ENCODE measurements around the gene LRP1B.

The LRP1B gene

GRCh38 chr2:141923657-141924056, 207.2 kb downstream of the LRP1B start:
- Histone ChIP-seq H3K4me3 (ENCODE audit: low read length) (no peak overlapping the region), H3K9me3 (ENCODE audit: insufficient read depth, low read depth, low read length) (no peaks in the 10 kb centered on the region), H3K27me3 (ENCODE audit: insufficient read depth, low read length) (no peaks in the 10 kb centered on the region), H3K27ac (ENCODE audit: low read length) (no peak overlapping the region), H3K4me1 (ENCODE audit: insufficient read depth, low read length) (no peaks in the 10 kb centered on the region), H3K9ac (ENCODE audit: low read depth, low read length) (no peak overlapping the region), H3K36me3 (ENCODE audit: insufficient read depth, low read depth, low read length) (no peaks in the 10 kb centered on the region)

- Histone ChIP-seq H3K27ac (ENCODE audit: low read length) (no peak overlapping the region), H3K4me3 (ENCODE audit: low read length) (no peak overlapping the region), H3K9ac (ENCODE audit: low read depth, low read length) (no peak overlapping the region), H3K4me1 (ENCODE audit: insufficient read depth, low read length) (no peaks in the 10 kb centered on the region), H3K36me3 (ENCODE audit: insufficient read depth, low read depth, low read length) (no peaks in the 10 kb centered on the region), H3K9me3 (ENCODE audit: insufficient read depth, low read depth, low read length) (peaks cover 5% of the 10 kb centered on the region), H3K27me3 (ENCODE audit: insufficient read depth, low read length) (no peaks in the 10 kb centered on the region)
Measured at GRCh38 chr2:141911485-141912066, 219.2 kb downstream of the LRP1B start.

GRCh38 chr2:141906678-141907077, 224.1 kb downstream of the LRP1B start:
- H3K4me1 ChIP-seq (ENCODE audit: insufficient read depth, low read length), result no peaks in the 10 kb centered on the region

GRCh38 chr2:141900826-141901225, 230.0 kb downstream of the LRP1B start:
- Histone ChIP-seq H3K27ac (ENCODE audit: low read length) (no peak overlapping the region), H3K9ac (ENCODE audit: low read depth, low read length) (no peak overlapping the region), H3K36me3 (ENCODE audit: insufficient read depth, low read depth, low read length) (no peaks in the 10 kb centered on the region), H3K27me3 (ENCODE audit: insufficient read depth, low read length) (no peaks in the 10 kb centered on the region), H3K4me3 (ENCODE audit: low read length) (no peak overlapping the region), H3K9me3 (ENCODE audit: insufficient read depth, low read depth, low read length) (no peaks in the 10 kb centered on the region), H3K4me1 (ENCODE audit: insufficient read depth, low read length) (no peaks in the 10 kb centered on the region)

More at GRCh38 chr2:141906678-141907077, 224.1 kb downstream of the LRP1B start:
- no peak overlapping the region for H3K4me3 ChIP-seq (ENCODE audit: low read length)
- no peak overlapping the region for H3K9ac ChIP-seq (ENCODE audit: low read depth, low read length)
- H3K27ac ChIP-seq (ENCODE audit: low read length), result no peak overlapping the region
- no peaks in the 10 kb centered on the region for H3K9me3 ChIP-seq (ENCODE audit: insufficient read depth, low read depth, low read length)
- no peaks in the 10 kb centered on the region for H3K36me3 ChIP-seq (ENCODE audit: insufficient read depth, low read depth, low read length)
- H3K27me3 ChIP-seq (ENCODE audit: insufficient read depth, low read length), result no peaks in the 10 kb centered on the region

- H3K4me3 ChIP-seq (ENCODE audit: low read length), result no peak overlapping the region; the same call in 1 of the 2 replicates
- H3K27ac ChIP-seq (ENCODE audit: low read length), result no peak overlapping the region
- H3K9ac ChIP-seq (ENCODE audit: low read depth, low read length), result no peak overlapping the region
- H3K27me3 ChIP-seq (ENCODE audit: insufficient read depth, low read length), result no peaks in the 10 kb centered on the region
- no peaks in the 10 kb centered on the region for H3K4me1 ChIP-seq (ENCODE audit: insufficient read depth, low read length)
- H3K9me3 ChIP-seq (ENCODE audit: insufficient read depth, low read depth, low read length), result no peaks in the 10 kb centered on the region
- no peaks in the 10 kb centered on the region for H3K36me3 ChIP-seq (ENCODE audit: insufficient read depth, low read depth, low read length)
Measured at GRCh38 chr2:141899740-141900139, 231.1 kb downstream of the LRP1B start.

GRCh38 chr2:141889788-141890187, 241.0 kb downstream of the LRP1B start:
- Histone ChIP-seq H3K4me1 (ENCODE audit: insufficient read depth, low read length) (no peaks in the 10 kb centered on the region), H3K27ac (ENCODE audit: low read length) (no peak overlapping the region), H3K4me3 (ENCODE audit: low read length) (no peak overlapping the region), H3K9me3 (ENCODE audit: insufficient read depth, low read depth, low read length) (no peaks in the 10 kb centered on the region), H3K36me3 (ENCODE audit: insufficient read depth, low read depth, low read length) (no peaks in the 10 kb centered on the region), H3K27me3 (ENCODE audit: insufficient read depth, low read length) (no peaks in the 10 kb centered on the region), H3K9ac (ENCODE audit: low read depth, low read length) (no peak overlapping the region)

- Histone ChIP-seq H3K27ac (ENCODE audit: low read length) (no peak overlapping the region), H3K9ac (ENCODE audit: low read depth, low read length) (no peak overlapping the region), H3K9me3 (ENCODE audit: insufficient read depth, low read depth, low read length) (no peaks in the 10 kb centered on the region), H3K27me3 (ENCODE audit: insufficient read depth, low read length) (no peaks in the 10 kb centered on the region), H3K36me3 (ENCODE audit: insufficient read depth, low read depth, low read length) (no peaks in the 10 kb centered on the region), H3K4me3 (ENCODE audit: low read length) (no peak overlapping the region), H3K4me1 (ENCODE audit: insufficient read depth, low read length) (no peaks in the 10 kb centered on the region)
Measured at GRCh38 chr2:141888987-141889555, 241.7 kb downstream of the LRP1B start.

- Histone ChIP-seq H3K9ac (ENCODE audit: low read depth, low read length) (no peak overlapping the region), H3K27me3 (ENCODE audit: insufficient read depth, low read length) (no peaks in the 10 kb centered on the region), H3K9me3 (ENCODE audit: insufficient read depth, low read depth, low read length) (no peaks in the 10 kb centered on the region)
Measured at GRCh38 chr2:141887363-141887762, 243.5 kb downstream of the LRP1B start.

GRCh38 chr2:141878016-141878415, 252.8 kb downstream of the LRP1B start:
- H3K9ac ChIP-seq (ENCODE audit: low read depth, low read length), result no peak overlapping the region
- no peaks in the 10 kb centered on the region for H3K36me3 ChIP-seq (ENCODE audit: insufficient read depth, low read depth, low read length)
- no peak overlapping the region for H3K4me3 ChIP-seq (ENCODE audit: low read length)
- H3K9me3 ChIP-seq (ENCODE audit: insufficient read depth, low read depth, low read length), result no peaks in the 10 kb centered on the region
- H3K27ac ChIP-seq (ENCODE audit: low read length), result no peak overlapping the region
- H3K4me1 ChIP-seq (ENCODE audit: insufficient read depth, low read length), result peaks cover 9% of the 10 kb centered on the region; the same call in 1 of the 2 replicates
- H3K27me3 ChIP-seq (ENCODE audit: insufficient read depth, low read length), result no peaks in the 10 kb centered on the region

More at GRCh38 chr2:141887363-141887762, 243.5 kb downstream of the LRP1B start:
- Histone ChIP-seq H3K4me3 (ENCODE audit: low read length) (no peak overlapping the region), H3K4me1 (ENCODE audit: insufficient read depth, low read length) (no peaks in the 10 kb centered on the region), H3K27ac (ENCODE audit: low read length) (no peak overlapping the region), H3K36me3 (ENCODE audit: insufficient read depth, low read depth, low read length) (no peaks in the 10 kb centered on the region)

- H3K9ac ChIP-seq (ENCODE audit: low read depth, low read length), result peak overlapping the region; percentile 36; the same call in 1 of the 2 replicates
- no peaks in the 10 kb centered on the region for H3K9me3 ChIP-seq (ENCODE audit: insufficient read depth, low read depth, low read length)
- peak overlapping the region; percentile 52 for H3K4me3 ChIP-seq (ENCODE audit: low read length)
- peak overlapping the region; percentile 28 for H3K27ac ChIP-seq (ENCODE audit: low read length)
- H3K27me3 ChIP-seq (ENCODE audit: insufficient read depth, low read length), result no peaks in the 10 kb centered on the region
- peaks cover 27% of the 10 kb centered on the region for H3K4me1 ChIP-seq (ENCODE audit: insufficient read depth, low read length)
- no peaks in the 10 kb centered on the region for H3K36me3 ChIP-seq (ENCODE audit: insufficient read depth, low read depth, low read length)
Measured at GRCh38 chr2:141871913-141872634, 258.7 kb downstream of the LRP1B start.

- H3K4me3 ChIP-seq (ENCODE audit: low read length), result no peak overlapping the region
- no peaks in the 10 kb centered on the region for H3K27me3 ChIP-seq (ENCODE audit: insufficient read depth, low read length)
- H3K9me3 ChIP-seq (ENCODE audit: insufficient read depth, low read depth, low read length), result no peaks in the 10 kb centered on the region
Measured at GRCh38 chr2:141869572-141869971, 261.2 kb downstream of the LRP1B start.

GRCh38 chr2:141863964-141864363, 266.9 kb downstream of the LRP1B start:
- Histone ChIP-seq H3K4me1 (ENCODE audit: insufficient read depth, low read length) (no peaks in the 10 kb centered on the region), H3K9me3 (ENCODE audit: insufficient read depth, low read depth, low read length) (no peaks in the 10 kb centered on the region), H3K36me3 (ENCODE audit: insufficient read depth, low read depth, low read length) (no peaks in the 10 kb centered on the region), H3K27me3 (ENCODE audit: insufficient read depth, low read length) (no peaks in the 10 kb centered on the region), H3K27ac (ENCODE audit: low read length) (no peak overlapping the region), H3K4me3 (ENCODE audit: low read length) (no peak overlapping the region), H3K9ac (ENCODE audit: low read depth, low read length) (no peak overlapping the region)

More at GRCh38 chr2:141869572-141869971, 261.2 kb downstream of the LRP1B start:
- H3K4me1 ChIP-seq (ENCODE audit: insufficient read depth, low read length), result peaks cover 27% of the 10 kb centered on the region
- H3K27ac ChIP-seq (ENCODE audit: low read length), result no peak overlapping the region
- H3K36me3 ChIP-seq (ENCODE audit: insufficient read depth, low read depth, low read length), result no peaks in the 10 kb centered on the region
- H3K9ac ChIP-seq (ENCODE audit: low read depth, low read length), result no peak overlapping the region
